ENCODE measurements around the gene TRIM40. TPM values are rescaled to one million over a fixed set of nuclear protein-coding genes. Genes with fewer than 3 reads are reported as not detected.

TRIM40 gene
- total and polyA plus RNA-seq, 2 of the 13 experiments (the other 11 are each of a cell fraction or from before 2014, with no cell fraction given), result 0.58 TPM; not detected in 1

DNA sequence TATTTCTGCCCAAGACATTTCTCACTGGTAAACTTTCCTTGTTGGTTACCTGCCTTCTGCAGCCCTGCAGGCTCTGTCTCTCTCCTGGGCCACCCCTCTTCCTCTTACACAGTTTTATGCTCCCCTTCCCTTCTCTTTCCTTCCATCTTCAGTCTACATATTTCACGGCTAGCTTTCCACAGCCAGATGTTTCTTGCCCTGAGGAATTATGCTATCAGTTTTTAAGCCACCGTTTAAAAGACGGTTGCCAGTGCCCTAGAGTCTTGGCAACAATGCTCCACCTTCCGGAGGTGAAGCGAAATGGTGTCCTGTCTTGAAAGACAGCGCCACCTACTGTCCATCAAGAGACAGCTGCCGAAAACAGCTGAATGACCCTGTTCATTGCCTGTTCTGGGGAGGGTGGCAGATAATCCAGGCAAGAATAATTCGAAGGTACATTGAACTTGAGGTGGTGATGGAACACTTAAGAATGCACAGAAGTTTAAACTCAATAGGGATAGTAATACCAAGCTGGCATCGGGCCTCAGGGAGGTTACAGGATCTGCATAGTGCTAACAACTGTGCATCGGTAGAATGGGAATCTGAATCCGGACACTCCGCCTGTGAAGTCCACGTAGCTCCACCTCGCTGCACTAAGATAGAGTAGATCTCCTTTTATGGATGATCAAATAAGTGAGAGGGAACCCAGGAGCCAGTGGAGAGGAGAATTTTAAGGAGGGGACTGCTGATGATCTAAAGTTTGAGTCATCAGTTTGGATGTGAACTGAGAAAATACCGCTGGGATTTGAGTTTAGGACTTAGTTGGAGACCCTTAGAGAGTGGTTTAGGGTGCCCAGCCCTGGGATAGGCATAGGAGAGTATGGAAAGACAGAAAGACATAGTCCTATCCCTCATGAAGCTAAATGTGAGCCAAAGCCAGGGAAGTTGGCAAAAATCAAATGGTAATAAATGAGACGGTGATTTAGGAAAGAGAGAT is 4.8 kb upstream of the TRIM40 start (continued):
- TF ChIP-seq REST (IDR thresholded peaks at IDR 0.05; ENCODE audit: borderline replicate concordance in 1 of 2, low read depth in 1 of 2, low read length in 2 of 2) (no peak), HINFP (CRISPR knock-in tag; IDR thresholded peaks at IDR 0.05; ENCODE audit: low read depth) (no peak), ZHX2 (IDR thresholded peaks at IDR 0.05; ENCODE audit: low read depth) (no peak), ZHX2 (CRISPR knock-in tag; IDR thresholded peaks at IDR 0.05; ENCODE audit: borderline replicate concordance) (no peak), ZNF329 (CRISPR knock-in tag; IDR thresholded peaks at IDR 0.05; ENCODE audit: low read depth) (no peak), ZBTB21 (CRISPR knock-in tag; IDR thresholded peaks at IDR 0.05) (no peak), XBP1 (CRISPR knock-in tag; IDR thresholded peaks at IDR 0.05) (no peak), ZNF607 (CRISPR knock-in tag; IDR thresholded peaks at IDR 0.05; ENCODE audit: borderline replicate concordance) (peak; percentile 26; the same call in 1 of the 2 replicates), GTF2F1 (IDR thresholded peaks at IDR 0.05; ENCODE audit: low read length) (no peak), ZNF276 (CRISPR knock-in tag; IDR thresholded peaks at IDR 0.05; ENCODE audit: low read depth) (no peak), ZNF354B (CRISPR knock-in tag; IDR thresholded peaks at IDR 0.05) (no peak), HOXA5 (CRISPR knock-in tag; IDR thresholded peaks at IDR 0.05) (0 out of 2 replicates have a peak, but pooled peaks have one; percentile 35)

Data from HepG2 (cell line).